Measurements from ENCODE around the gene SIX5. TPM values are rescaled to one million over a fixed set of nuclear protein-coding genes. Genes with fewer than 3 reads are reported as not detected.

The SIX5 gene
- total and polyA plus RNA-seq, 9 of the 15 experiments (the other 6 are each of a cell fraction or from before 2014, with no cell fraction given) = 1.4 to 17.2 (median 7.4) TPM; not detected in 2

DNA sequence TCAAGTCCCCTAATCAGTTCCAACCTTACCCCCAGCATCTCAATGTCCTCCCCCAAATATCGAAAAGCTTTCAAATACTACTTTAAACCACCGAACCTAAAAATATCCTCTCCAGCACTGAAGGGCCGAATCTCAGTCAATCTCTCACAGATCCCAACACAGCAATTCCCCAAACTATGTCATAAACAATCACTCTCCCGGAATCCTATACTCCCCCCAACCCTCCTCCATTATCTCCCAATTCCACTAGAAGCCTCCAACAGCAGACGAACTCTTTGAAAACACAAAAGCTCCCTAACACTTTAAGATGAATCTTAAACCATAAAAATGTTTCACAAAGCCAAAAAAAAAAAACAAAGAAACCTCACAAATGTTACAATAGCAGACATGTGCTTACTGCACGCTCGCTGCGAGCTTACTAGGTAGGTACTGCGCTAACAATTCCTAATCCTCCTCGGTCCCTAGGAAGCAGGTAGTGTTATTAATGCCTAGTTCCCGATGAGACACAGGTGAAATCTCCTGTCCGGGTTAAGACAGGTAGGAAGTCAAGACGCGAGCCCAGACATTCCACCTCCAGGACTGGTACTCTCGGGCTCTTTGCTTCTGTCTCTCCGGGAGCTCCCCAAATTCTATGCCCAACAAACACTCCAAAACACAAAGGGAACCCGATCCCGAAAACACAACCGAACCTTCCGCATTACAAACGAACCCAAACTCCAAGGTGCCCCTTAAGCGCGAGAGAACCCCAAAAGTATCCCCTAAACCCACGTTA is 52.5 kb downstream of the SIX5 start:
- CTCF ChIA-PET (ENCODE audit: low intra/inter-chr PET ratio) = interaction anchor here (0.6 to 0.7 kb wide), 2 partner anchors 24 to 191 kb away, joined by 3 to 4 read pairs; no protein-coding TSS in a partner anchor
- intact Hi-C loops (cut with micrococcal nuclease) = loop anchor here (1.0 kb wide), 1 partner anchor 54 kb away; no protein-coding TSS in a partner anchor
- no peaks in the 10 kb centered on the region for H3K27me3 ChIP-seq (ENCODE audit: control insufficient read depth in 2 of 2, insufficient read depth in 2 of 2, low read length in 2 of 2)
- BruUV-seq (replicated peaks) = TSS peak; percentile 72
- ATAC-seq (no peak), DNase-seq (ENCODE audit: extremely low read depth in 1 of 4, low spot score in 3 of 4) (peak in 3 of 4 experiments; percentile 31 to 39 (median 33)), FAIRE-seq (no peak)
- H4K20me1 ChIP-seq (replicated peaks; ENCODE audit: control insufficient read depth, insufficient read depth, low read length) = no peaks in the 10 kb centered on the region
- no peaks in the 10 kb centered on the region for H3K9me3 ChIP-seq (replicated peaks; ENCODE audit: control insufficient read depth, insufficient read depth, low read depth, low read length)
- H3K4me2 ChIP-seq (ENCODE audit: insufficient read depth, low read length) = peak overlapping the region; percentile 99
- H3K27ac ChIP-seq (ENCODE audit: extremely low read depth, low read depth, low read length) = peak overlapping the region; percentile 96
- POLR2A ChIA-PET = interaction anchor here (0.7 to 5.9 kb wide), 18 partner anchors 8 to 201 kb away, joined by 3 to 46 read pairs (median 7); partner anchors contain the start of genes FBXO46, GIPR, MEIOSIN and QPCTL
- no peaks in the 10 kb centered on the region for H3K9me1 ChIP-seq (ENCODE audit: control insufficient read depth, insufficient read depth, low read length)
- under 1% methylated on average over 24 of the region's 24 CpGs for WGBS (ENCODE audit: insufficient coverage, low coverage, missing lambda C conversion rate)
- in situ Hi-C loops (cut with MboI) = no loop called here
- peak overlapping the region; percentile 73 for H2AFZ ChIP-seq (ENCODE audit: low read depth, low read length)
- H3K9ac ChIP-seq (ENCODE audit: insufficient read depth in 1 of 2, low read depth in 2 of 2, low read length in 2 of 2) = peak overlapping the region; percentile 93 to 99
- peaks cover 69% of the 10 kb centered on the region for H3K79me2 ChIP-seq (ENCODE audit: control insufficient read depth, insufficient read depth, low read length)
- H3K4me3 ChIP-seq = peak overlapping the region; percentile 63
- H3K36me3 ChIP-seq (ENCODE audit: control insufficient read depth, insufficient read depth, low read length) = peaks cover 43% of the 10 kb centered on the region; the same call in 2 of the 3 replicates
- H3K4me1 ChIP-seq (replicated peaks in 1 of 2; ENCODE audit: control insufficient read depth in 2 of 2, insufficient read depth in 2 of 2, low read length in 2 of 2) = peaks cover 20 to 32% of the 10 kb centered on the region in 2 experiments
- TF ChIP-seq MCM3 (IDR thresholded peaks at IDR 0.05) (no peak), NBN (IDR thresholded peaks at IDR 0.05; ENCODE audit: low read depth) (peak; percentile 22; the same call in 1 of the 2 replicates), FOXO4 (CRISPR knock-in tag; IDR thresholded peaks at IDR 0.05) (no peak), CHD2 (IDR thresholded peaks at IDR 0.05; ENCODE audit: low read depth, low read length) (no peak), TCF7L2 (IDR thresholded peaks at IDR 0.05; ENCODE audit: low read depth, low read length) (no peak), NFYB (IDR thresholded peaks at IDR 0.05; ENCODE audit: extremely low read depth, insufficient read length) (no peak), PRMT5 (CRISPR knock-in tag; IDR thresholded peaks at IDR 0.05) (no peak), BMI1 (IDR thresholded peaks at IDR 0.05; ENCODE audit: low read length) (no peak), ZBTB17 (CRISPR knock-in tag; IDR thresholded peaks at IDR 0.05) (no peak), GTF2E2 (tag; IDR thresholded peaks at IDR 0.05) (0 out of 2 replicates have a peak, but pooled peaks have one; percentile 80), ZNF41 (CRISPR knock-in tag; conservative IDR thresholded peaks at IDR 0.05) (no peak), DMBX1 (CRISPR knock-in tag; IDR thresholded peaks at IDR 0.05; ENCODE audit: borderline replicate concordance) (no peak), KAT2B (IDR thresholded peaks at IDR 0.05; ENCODE audit: low read depth, low read length) (no peak)
- TF ChIP-seq, protein P1, sequence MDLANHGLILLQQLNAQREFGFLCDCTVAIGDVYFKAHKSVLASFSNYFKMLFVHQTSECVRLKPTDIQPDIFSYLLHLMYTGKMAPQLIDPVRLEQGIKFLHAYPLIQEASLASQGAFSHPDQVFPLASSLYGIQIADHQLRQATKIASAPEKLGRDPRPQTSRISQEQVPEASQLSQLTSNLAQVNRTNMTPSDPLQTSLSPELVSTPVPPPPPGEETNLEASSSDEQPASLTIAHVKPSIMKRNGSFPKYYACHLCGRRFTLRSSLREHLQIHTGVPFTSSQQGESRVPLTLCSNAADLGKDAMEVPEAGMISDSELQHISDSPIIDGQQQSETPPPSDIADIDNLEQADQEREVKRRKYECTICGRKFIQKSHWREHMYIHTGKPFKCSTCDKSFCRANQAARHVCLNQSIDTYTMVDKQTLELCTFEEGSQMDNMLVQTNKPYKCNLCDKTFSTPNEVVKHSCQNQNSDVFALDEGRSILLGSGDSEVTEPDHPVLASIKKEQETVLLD (IDR thresholded peaks at IDR 0.05) = no peak
- TF ChIP-seq, protein P2, sequence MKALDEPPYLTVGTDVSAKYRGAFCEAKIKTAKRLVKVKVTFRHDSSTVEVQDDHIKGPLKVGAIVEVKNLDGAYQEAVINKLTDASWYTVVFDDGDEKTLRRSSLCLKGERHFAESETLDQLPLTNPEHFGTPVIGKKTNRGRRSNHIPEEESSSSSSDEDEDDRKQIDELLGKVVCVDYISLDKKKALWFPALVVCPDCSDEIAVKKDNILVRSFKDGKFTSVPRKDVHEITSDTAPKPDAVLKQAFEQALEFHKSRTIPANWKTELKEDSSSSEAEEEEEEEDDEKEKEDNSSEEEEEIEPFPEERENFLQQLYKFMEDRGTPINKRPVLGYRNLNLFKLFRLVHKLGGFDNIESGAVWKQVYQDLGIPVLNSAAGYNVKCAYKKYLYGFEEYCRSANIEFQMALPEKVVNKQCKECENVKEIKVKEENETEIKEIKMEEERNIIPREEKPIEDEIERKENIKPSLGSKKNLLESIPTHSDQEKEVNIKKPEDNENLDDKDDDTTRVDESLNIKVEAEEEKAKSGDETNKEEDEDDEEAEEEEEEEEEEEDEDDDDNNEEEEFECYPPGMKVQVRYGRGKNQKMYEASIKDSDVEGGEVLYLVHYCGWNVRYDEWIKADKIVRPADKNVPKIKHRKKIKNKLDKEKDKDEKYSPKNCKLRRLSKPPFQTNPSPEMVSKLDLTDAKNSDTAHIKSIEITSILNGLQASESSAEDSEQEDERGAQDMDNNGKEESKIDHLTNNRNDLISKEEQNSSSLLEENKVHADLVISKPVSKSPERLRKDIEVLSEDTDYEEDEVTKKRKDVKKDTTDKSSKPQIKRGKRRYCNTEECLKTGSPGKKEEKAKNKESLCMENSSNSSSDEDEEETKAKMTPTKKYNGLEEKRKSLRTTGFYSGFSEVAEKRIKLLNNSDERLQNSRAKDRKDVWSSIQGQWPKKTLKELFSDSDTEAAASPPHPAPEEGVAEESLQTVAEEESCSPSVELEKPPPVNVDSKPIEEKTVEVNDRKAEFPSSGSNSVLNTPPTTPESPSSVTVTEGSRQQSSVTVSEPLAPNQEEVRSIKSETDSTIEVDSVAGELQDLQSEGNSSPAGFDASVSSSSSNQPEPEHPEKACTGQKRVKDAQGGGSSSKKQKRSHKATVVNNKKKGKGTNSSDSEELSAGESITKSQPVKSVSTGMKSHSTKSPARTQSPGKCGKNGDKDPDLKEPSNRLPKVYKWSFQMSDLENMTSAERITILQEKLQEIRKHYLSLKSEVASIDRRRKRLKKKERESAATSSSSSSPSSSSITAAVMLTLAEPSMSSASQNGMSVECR (CRISPR knock-in tag; IDR thresholded peaks at IDR 0.05) = no peak
